ENCODE measurements around the gene PHACTR1. TPM values are rescaled to one million over a fixed set of nuclear protein-coding genes. Genes with fewer than 3 reads are reported as not detected.

PHACTR1 gene
- polyA plus RNA-seq, 1 donor: 5.8 TPM

DNA sequence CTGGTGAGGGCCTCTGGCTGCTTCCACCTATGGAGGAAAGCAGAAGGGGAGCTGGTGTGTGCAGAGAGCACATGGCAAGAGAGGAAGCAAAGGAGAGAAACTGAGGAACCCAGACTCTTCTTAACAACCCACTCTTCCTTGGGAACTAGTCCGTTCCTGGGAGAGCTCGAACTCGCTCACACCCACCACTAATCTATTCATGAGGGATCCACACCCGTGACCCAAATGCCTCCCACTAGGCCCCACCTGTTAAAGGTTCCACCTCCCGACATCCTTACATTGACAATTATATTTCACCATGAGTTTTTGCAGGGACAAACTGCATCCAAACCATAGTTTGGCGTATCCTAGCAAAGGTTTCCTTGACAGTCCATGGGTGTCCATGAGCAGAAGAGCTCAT lies 488.5 kb downstream of the PHACTR1 start:
- no peak for DNase-seq

DNA sequence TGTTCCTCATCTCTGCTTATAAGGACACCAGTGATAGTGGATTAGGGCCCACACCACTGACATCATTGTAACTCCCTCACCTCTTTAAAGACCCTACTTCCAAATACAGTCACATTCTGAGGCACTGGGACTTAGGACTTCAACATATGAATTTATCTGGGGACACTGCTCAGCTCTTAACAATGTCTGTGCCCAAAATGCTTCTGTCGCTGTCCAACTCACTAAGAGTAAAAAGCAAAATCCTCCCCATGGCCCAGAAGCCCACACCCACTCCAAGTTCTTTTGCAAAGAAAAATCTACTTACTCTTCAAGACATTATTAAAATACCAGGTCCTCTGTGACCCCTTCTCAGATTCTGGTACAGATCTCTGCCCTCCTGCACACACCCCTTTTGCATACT lies 495.5 kb downstream of the PHACTR1 start:
- no peak for DNase-seq

DNA sequence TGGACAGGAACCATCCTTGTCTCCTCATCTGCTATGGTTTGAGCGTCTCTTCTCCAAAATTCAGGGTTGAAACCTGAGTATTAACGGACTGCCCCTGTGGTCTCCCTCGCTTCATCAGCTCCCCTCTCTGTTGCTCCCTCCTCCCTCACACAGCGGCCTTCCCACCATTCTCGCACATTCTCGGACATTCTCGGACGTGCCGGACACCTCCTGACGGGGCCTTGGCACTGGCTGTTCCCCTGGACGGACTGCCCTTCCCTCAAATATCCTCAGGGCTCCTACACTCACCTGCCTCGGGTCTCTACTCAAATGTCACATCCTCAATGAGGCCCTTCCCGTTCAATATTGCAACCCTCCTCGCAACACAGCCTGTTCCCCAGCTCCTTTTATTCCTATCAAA lies 496.0 kb downstream of the PHACTR1 start:
- no peak for DNase-seq

DNA sequence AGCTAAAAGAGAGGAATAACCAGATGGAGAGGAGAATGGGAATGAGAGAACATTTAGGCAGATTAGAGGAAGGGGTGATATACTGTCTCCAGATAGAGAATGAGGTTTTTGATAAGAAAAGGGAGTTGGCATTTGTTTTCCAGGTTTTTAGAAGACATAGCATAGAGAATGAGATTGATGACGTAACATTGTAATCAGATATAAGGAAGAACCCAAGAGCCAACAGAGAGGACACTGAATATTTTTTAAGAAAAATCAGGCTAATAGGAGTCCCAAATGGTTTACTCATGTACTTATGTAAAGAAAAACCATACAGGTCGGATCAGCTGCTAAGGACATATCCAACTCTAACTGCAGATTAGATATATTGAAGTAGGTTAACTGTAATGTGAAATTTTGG lies 498.8 kb downstream of the PHACTR1 start:
- no peak for DNase-seq

DNA sequence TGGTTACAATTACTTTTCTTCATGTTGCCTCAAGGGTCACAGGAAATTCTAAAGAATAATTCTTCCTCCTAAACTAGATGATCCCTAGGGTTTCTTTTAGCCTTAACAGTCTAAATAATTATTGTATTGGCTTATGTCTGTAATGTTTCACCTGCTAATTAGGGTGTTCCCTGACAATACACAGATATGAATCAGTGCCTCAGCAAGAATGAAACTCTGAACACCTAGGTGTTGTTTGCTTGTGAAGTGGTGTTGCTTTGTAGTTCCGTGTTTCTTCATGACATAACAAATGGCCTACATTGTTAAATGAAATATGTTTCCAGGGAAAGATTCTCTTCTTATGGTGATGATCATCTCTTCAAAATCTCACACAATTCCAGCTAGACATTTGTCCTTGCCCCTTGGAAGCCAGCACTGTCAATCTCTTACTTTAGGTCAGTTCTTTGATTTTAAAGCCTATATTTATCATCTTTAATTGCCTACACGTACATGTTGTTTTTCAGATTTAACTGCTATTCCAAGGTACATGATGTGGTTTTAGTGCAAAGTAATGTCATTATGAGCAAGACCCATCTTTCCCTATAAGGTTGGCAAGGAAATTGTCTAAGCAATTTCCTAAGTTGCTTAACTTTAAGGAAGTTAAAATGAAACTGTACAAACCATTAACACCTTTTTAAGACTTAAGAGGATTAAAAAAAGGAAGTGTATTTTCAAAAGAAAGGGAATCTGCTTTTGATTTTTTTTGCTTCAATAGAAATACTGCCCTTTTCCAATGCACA lies 499.9 kb downstream of the PHACTR1 start:
- DNase-seq: no peak

DNA sequence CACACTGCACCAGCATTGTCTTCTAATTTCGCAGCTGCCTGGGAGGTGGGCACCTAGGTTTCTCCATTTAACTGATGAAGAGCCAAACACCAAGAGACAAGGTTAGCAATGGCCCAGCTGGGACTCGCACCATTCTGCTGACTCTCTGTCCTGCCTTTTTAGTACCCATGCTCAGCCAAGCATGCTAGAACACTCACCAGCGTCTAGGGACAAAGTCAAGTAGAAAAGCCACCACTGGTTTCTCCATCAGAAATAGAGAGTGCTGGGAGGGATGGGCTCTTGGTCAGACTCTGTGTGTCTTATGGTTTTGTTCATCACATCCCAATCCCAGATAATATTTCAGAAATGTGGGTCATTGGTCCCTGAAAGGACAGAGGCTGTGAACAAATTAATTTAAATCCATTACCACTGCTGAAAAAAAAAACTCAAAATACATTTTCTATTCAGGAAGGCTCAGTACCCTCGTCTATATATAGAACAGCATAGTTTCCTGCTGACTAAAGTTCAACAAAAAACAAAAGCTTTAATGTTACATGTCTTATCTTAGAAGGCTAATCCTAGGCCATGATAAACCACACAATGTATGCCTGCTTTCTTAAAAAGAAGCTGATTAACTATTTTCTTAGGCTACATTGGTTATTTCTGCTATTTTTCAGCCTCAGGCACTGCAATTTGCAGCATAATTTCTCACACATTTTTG lies 500.8 kb downstream of the PHACTR1 start:
- DNase-seq: no peak

DNA sequence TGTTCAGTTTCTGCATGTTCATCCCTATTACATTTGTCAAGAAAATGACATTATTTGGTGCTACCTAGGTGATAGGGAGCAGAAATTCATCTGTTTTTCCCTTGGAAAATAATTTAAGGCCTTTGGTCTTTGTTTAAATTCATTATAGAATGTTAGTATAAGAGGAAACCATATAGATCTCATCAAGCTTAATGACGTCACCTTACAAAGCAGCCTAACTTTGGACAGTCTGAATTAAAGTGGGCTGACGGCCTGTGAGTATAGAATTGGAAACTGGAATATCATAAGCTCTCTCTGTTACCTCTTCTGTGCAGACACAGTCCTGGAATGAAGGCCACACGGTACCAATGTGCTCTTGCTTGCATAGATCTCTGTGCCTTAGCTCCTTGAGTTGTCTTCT lies 503.7 kb downstream of the PHACTR1 start:
- no peak for DNase-seq

DNA sequence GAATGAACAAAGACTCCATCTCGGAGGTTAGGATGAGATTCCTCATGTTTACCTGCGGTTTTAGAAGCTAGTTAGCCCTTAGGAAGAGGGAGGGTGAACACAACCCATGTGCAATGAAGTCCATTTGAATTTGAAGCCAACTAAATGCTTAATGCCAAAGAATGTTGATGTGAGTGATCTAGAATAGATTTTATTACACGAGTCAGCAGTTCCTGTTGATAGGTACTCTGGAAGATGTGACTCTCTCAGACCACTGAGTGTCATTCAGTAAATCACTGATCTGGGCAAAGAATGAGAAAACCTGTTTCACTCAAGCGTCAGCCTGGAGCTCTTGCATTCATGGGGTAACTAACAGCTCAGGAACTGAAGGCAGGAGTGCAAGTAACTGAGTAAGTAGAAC lies 505.5 kb downstream of the PHACTR1 start:
- no peak for DNase-seq

DNA sequence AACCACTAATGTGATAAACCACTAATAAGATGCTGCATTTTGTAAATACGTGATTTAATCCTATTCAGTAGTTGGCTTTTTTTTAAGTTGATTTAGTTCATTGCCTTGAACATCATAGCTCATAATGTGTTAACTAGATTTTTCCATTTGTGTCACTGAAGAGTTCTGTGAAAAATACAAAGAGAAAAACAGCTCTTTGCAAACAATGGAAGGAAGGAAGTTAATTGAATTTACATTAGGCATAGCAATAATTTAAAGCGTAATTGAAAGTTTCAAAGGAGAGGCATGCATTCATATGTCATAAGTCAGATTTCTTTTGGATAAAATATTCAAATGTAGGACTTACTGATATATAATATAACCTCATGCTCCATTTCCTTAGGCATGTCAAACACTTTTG lies 509.5 kb downstream of the PHACTR1 start:
- DNase-seq: no peak

DNA sequence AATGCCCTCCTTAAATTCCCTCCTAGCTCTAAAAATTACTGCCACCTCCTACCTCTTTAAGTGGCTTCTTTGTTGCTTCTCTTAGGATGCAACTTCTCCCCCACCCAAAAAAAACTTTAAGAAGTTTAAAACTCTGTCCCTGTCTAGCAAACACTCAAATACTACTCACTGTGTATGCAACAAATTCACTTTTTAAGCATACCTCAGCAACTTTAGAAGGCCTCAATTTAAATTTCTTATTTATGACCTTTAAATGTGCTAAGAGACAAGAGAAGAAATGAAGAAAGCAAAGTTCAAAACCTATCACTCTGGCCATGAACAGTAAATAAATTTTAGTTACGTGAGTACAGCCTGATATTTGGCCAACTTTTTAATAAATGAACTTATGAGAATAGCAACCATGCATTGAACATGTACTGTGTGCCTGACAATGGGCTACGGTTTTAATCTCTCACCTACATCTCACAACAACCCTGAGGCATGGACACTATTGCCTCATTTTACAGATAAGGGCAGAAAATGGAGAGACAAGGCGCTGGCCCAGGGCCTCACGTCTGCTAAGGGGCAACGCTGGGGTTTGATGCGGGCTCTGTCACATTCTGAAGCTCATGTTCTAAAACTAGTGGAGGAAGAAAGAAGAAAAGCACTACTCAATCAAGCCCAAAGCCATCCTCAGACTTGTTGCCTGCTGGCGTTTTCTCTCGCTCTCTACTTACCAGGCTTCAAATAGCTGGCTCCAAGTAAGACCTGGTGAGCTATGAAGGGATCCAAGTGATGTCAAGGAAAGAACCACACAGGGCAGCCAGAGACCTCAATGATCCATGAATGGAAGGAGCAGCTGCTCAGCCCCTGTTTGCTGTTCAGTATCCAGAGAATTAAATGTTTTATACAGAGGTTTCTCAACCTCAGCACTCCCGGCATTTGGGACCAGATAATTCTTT lies 512.0 kb downstream of the PHACTR1 start:
- DNase-seq: no peak

DNA sequence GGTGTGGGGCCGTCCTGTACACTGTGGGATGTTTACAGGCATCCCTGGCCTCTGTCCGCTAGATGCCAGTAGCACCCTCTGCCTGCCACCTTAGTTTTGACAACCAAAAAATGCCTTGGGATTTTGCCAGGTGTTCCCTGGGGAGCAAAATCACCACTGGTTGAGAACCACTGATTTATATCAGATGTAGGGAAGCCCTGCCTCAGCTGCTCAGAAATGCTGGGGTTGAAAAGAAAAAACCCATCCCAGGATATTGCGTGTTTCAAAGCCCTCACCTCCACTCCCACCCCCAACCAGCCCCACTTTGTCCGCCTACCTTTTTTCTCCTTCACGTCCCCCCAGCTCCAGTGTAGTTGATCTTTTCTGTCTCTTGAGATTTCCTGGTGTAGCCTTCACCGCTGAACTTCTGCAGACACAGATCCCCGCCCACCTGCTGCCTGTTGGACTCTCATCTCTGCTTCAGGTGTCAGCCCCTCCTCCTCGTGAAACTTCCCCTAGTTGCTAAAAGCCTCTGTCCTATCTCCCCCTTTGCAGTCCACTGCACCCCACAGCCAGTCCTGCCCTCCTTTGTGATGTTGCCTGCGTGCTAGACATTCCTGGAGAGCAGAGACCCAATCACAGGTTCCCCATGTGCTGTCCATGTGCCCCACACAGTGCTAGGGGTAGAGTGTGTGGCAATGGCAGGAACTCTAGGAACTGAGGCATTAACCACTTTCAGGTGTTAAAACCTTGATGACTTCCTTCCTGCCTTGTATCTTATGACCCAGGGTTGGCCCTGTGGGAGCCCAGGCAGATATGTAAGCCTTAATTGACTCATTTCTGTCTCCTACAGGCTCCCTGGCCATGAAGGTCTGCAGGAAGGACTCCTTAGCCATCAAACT lies 512.9 kb downstream of the PHACTR1 start:
- no peak for DNase-seq

DNA sequence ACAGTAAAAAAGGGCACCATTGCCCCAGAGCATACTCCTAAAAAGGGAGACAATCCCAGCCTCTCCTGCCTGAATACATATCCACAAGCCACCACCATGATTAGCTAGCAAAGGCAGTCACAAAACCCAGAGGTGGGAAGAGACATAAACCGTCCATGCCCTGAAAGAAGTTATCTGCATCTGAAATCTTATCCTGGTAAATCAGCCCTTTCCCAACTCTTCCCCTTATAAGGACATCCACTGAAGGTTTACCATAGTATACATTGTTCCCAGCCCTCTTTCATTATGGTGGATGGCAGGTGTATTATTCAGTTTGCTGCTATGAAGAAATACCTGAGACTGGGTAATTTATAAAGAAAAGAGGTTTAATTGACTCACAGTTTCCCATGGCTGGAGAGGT lies 516.5 kb downstream of the PHACTR1 start:
- no peak for DNase-seq

DNA sequence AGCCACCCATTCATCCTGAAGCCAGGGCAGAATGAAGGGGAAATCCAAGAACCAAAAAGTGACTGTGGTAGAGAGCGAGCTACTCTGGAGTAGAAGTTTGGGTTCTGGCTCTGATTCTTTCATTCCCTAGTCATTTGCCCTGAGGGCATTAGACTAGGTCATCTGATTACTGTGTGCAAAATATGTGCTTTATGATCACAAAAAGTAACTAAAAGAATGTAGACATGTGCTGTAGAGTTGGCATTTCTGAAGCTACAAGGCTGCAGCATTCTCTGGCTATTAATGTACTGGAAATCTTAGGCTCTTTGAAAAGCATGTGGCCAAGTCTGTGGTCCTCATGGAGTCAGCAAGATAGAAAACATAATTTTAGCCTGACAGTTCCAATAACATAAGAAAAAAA lies 517.6 kb downstream of the PHACTR1 start:
- no peak for DNase-seq

DNA sequence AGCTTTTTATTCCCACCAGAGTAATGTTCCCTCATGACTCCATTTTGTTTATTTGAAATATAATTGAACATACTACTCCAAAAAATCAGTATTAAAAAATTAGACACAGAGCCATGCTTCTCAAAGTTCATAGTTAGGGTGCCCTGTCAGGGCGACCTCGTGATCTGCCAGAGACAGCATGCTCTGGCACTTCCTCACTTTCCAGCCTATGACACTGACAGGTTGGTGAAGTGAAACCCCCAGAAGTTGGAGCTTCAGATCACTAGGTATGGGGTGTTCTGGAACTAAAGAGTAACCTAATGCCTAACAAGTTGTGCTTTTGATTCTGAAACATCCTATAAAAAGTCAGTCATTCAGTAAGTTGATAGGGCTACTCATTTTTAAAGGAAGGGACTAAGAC lies 518.8 kb downstream of the PHACTR1 start:
- no peak for DNase-seq

DNA sequence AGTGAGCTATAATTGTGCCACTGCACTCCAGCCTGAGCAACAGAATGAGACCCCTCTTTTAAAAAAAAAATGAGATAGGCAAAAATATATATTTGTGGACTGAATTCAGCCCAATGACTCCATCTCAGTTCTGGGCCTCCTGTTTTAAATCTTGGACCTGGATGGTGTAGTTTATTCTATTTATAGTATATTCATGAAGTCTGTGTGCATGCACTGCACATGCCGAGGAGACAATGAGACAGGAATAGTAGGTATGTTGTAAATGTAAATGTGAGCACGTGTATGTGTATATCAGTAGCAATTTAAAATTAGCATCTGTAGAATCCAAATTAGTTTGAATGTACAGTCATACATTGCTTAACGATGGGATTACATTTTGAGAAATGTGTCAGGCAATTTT lies 520.8 kb downstream of the PHACTR1 start:
- DNase-seq: no peak

DNA sequence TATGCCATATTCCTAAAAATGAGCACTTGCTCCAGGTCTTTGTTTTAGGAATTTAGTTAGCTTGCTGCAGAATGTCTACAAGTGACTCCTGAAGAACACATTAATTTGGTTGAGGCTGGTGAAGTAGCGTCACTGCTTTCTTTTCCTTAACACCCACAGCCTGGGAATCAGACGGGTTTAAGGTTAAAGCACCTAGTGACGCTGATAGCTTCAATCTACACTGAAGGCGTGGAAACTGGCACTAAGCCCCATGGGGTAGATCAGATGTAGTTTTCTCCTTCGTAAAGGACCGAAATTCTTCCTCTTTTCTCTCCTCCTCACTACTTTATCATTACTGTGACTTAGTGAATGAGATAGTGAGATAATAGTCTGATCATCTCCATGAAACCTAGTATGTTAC lies 521.5 kb downstream of the PHACTR1 start:
- no peak for DNase-seq

DNA sequence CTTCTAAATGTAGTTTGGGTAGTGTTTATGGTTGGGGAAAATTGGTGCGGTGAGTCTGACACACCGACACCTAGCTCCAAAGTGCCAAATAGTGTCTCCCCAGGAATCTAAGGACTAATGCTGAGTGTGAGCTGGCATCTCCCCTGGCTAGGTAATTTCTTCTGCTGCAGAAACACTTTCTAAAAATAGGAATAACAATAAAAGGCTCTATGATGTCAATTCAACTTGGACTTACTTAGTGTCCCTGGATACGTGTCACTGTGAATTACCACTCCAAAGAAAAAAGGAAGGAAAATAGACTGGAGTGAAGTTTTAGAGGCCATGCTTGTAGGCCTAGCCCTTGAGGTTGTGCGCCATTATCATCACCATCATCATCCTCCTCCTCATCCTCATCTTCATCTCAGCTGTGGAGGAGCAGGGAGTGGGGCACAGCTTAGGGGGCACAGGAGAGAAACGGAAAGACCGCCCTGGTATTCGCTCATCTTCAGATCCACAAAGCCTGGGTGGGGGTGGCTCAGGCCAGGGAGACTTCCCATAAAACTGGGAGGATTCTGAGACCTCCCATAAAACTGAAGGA lies 522.2 kb downstream of the PHACTR1 start:
- no peak for DNase-seq

DNA sequence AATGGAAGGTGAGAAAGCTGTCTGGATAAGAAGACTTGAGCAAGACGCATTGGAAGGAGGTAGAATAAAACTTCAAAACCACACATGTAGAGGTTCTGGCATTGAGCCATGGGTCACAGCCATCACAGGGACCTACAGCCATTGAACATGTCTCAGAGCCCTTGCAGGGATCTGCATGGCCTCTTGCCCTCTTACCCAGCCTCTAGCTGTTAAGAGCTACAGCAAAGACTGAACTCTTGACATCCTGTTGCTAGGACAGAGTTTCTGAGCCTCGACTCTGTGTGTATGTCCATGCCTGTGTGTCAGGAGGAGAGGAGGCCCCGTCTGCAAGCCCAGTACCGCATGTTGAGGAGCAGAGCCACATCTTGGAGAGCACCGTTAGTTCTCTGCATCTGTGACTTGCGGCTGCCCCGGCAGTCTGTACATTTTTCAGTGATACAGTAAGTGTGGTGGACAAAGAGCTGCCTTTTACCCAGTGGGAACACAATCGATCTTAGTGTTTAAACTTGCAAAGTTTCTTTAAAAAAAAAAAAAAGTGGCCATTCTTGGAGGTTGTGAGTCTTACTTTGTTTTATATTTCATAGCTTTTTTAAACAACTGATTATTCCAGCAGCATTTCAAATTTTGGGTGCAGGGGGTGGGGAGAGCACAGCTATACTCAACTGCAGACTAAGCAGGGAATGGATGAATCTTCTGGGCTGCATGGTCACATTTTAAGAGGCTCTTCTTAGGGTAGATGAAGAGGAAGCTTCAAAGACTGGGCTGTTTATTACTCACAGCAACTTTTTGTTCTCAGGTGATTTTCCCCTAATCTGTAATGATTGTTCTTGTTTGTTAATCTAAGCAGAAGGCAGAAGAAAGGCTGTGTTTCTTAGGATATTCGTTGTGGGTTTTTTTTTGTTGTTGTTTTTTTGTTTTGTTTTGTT lies 523.2 kb downstream of the PHACTR1 start:
- DNase-seq: no peak

DNA sequence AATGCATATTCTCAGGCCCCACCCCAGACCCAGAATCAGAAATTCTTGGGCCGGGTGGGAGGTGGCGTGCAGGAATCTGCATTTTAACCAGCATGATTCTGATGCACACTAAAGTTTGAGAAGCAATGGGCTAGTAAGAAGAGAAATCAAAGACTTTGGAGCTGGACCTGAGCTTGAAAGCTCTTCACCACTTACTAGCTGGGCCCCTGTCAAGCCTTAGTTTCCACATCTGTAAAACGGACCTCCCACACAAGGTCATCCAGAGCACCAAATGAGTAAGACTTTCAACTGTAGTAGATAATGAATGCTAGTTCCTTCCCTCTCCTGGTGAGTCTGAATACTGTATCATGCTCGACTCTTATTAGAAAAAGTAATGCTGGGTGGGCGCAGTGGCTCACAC lies 524.8 kb downstream of the PHACTR1 start:
- no peak for DNase-seq

DNA sequence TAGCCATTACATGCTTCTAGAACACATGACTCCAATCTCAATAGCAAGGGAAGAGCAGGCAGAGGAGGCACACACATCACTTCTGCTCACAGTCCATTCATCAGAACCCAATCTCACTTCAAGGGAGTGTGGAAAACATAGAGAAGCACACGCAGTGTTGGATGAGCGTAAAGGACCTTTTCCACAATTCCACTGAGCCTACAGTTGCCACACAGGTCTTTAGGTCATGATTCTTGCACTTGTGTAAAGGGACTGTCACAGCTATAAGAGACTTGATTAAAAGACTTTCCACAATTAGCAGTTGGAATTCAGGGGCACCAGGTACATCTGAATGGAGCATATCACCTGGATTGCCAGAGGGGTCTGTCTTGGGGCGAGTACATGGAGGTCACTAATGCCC lies 525.6 kb downstream of the PHACTR1 start:
- DNase-seq: no peak

DNA sequence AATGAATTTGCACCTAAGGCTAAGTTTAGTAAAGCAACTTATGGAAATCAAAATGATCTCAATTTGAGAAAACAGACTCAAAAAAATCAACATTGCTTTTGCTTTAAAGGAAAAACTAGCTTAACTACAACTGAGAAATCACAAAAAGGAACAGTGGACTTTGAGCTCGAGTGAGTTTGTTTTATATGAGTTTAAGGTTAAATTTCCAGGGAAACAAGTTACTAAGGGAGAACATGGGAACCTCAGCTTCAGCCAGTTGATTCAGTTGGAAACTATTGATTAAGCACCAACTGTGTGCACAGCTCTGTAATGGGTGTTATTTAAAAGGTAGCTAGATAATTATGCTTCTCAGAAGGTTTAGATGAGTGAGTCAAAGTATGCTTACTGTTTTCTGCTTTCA lies 526.0 kb downstream of the PHACTR1 start:
- no peak for DNase-seq
